Uterus (tissue), 2 donors: ENCODE results near the gene UST.

Experiments
- POLR2A ChIP-seq, 2 donors: fragments of 450-650 bp; IDR thresholded peaks; one replicate each; pipeline ENCODE4 v1.6.1; 2016; ENCODE audit warnings: antibody characterized with exemption in 2 of 2, mild to moderate bottlenecking in 1 of 2, moderate library complexity in 1 of 2
- TF ChIP-seq, protein P1 (sequence below), 4 experiments: fragments of 200-600 bp in 2 of 4; fragments of 450-650 bp in 2 of 4; sonication (generic) in 2 of 4; IDR thresholded peaks; one replicate each; pipeline ENCODE4 v1.5.1; 2016 to 2019; ENCODE audit warnings: antibody characterized with exemption in 4 of 4, mild to moderate bottlenecking in 2 of 4, moderate library complexity in 1 of 4

DNA sequence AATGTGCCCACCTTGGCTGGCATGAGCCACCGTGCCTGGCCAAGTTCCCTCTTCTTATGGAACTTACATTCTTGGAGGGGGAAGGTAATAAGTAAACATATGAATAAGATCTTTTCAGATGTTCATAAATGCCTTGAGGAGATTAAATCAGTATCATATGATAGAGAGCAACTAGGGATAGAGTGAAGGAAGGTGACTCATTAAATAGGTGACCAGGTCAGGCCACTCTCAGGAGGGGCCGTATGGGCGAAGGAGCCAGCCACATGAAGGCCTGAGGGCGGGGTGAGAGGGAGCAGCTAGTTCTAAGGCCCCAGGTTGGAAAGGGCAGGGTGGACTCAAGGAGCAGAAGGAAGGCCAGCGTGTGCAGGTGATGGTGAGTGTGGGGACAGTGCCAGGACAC is 91.1 kb downstream of the UST start:
- TF ChIP-seq, protein P1, sequence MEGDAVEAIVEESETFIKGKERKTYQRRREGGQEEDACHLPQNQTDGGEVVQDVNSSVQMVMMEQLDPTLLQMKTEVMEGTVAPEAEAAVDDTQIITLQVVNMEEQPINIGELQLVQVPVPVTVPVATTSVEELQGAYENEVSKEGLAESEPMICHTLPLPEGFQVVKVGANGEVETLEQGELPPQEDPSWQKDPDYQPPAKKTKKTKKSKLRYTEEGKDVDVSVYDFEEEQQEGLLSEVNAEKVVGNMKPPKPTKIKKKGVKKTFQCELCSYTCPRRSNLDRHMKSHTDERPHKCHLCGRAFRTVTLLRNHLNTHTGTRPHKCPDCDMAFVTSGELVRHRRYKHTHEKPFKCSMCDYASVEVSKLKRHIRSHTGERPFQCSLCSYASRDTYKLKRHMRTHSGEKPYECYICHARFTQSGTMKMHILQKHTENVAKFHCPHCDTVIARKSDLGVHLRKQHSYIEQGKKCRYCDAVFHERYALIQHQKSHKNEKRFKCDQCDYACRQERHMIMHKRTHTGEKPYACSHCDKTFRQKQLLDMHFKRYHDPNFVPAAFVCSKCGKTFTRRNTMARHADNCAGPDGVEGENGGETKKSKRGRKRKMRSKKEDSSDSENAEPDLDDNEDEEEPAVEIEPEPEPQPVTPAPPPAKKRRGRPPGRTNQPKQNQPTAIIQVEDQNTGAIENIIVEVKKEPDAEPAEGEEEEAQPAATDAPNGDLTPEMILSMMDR (IDR thresholded peaks at IDR 0.05) = no peak
- no peak for TF ChIP-seq POLR2A (IDR thresholded peaks at IDR 0.05)
